ENCODE data around the gene PIP5KL1.

GRCh38 chr9:127931092-127931881, 710 bp upstream of the PIP5KL1 start:
- TF ChIP-seq CTCF (conservative IDR thresholded peaks at IDR 0.05; ENCODE audit: low read length) (no peak), EZH2phosphoT487 (IDR thresholded peaks at IDR 0.05; ENCODE audit: borderline replicate concordance, low read depth, low read length) (no peak)

All from OCI-LY7 (cell line).